ENCODE results near the gene DRC1. TPM values are rescaled to one million over a fixed set of nuclear protein-coding genes. Genes with fewer than 3 reads are reported as not detected.

Gene DRC1
- polyA plus RNA-seq, 1 of the 3 experiments (the other 2 are of a cell fraction): 0.18 TPM

GRCh38 chr2:26481706-26482105, 80.0 kb downstream of the DRC1 start:
- Histone ChIP-seq H3K4me1 (ENCODE audit: control insufficient read depth in 1 of 2, insufficient read depth in 2 of 2, low read depth in 1 of 2, low read length in 1 of 2) (peaks cover 0 to 9% of the 10 kb centered on the region in 2 experiments; a peak in 1 of 4 replicates), H2AFZ (ENCODE audit: low read depth) (no peak overlapping the region), H3K9me3 (no peaks in the 10 kb centered on the region), H3K79me2 (ENCODE audit: insufficient read depth) (no peaks in the 10 kb centered on the region), H3K27me3 (ENCODE audit: insufficient read depth) (peaks cover 15% of the 10 kb centered on the region; the same call in 1 of the 2 replicates), H3K27ac (ENCODE audit: low read depth in 2 of 2, low read length in 1 of 2) (no peak overlapping the region), H3K4me2 (no peak overlapping the region), H3K9ac (no peak overlapping the region), H3F3A (replicated peaks; ENCODE audit: insufficient read depth) (no peaks in the 10 kb centered on the region), H3K9me2 (no peaks in the 10 kb centered on the region), H3K4me3 (ENCODE audit: low read depth in 2 of 2, low read length in 1 of 2) (no peak overlapping the region), H4K20me1 (ENCODE audit: insufficient read depth) (no peaks in the 10 kb centered on the region), H3K36me3 (replicated peaks in 1 of 2; ENCODE audit: control insufficient read depth in 1 of 2, insufficient read depth in 2 of 2, low read length in 1 of 2) (no peaks in the 10 kb centered on the region)
- WGBS (ENCODE audit: low lambda C conversion rate): 79% methylated on average over 3 of the region's 3 CpGs
- ChIA-PET CTCF (interaction anchor here (1.0 to 1.5 kb wide), 5 partner anchors 10 to 96 kb away, joined by 3 to 4 read pairs (median 4); a partner anchor contains a TSS), POLR2A (no interaction called here)
- no peak for DNase-seq
- TF ChIP-seq FOXM1 (IDR thresholded peaks at IDR 0.05; ENCODE audit: low read depth) (no peak), JUND (IDR thresholded peaks at IDR 0.05) (no peak), TEAD4 (IDR thresholded peaks at IDR 0.05; ENCODE audit: borderline replicate concordance, insufficient read depth) (no peak), PBX3 (IDR thresholded peaks at IDR 0.05) (no peak)

- Histone ChIP-seq H4K20me1 (ENCODE audit: insufficient read depth) (no peaks in the 10 kb centered on the region), H3K9me3 (no peaks in the 10 kb centered on the region), H3K79me2 (ENCODE audit: insufficient read depth) (no peaks in the 10 kb centered on the region), H3K4me1 (ENCODE audit: control insufficient read depth in 1 of 2, insufficient read depth in 2 of 2, low read depth in 1 of 2, low read length in 1 of 2) (peaks cover 0 to 7% of the 10 kb centered on the region in 2 experiments; a peak in 1 of 4 replicates), H3K4me3 (ENCODE audit: low read depth in 2 of 2, low read length in 1 of 2) (no peak overlapping the region), H3K9me2 (no peaks in the 10 kb centered on the region), H3K9ac (no peak overlapping the region), H3K36me3 (replicated peaks in 1 of 2; ENCODE audit: control insufficient read depth in 1 of 2, insufficient read depth in 2 of 2, low read length in 1 of 2) (no peaks in the 10 kb centered on the region), H3K27me3 (ENCODE audit: insufficient read depth) (peaks cover 23% of the 10 kb centered on the region; the same call in 1 of the 2 replicates), H3F3A (replicated peaks; ENCODE audit: insufficient read depth) (no peaks in the 10 kb centered on the region), H3K4me2 (no peak overlapping the region), H3K27ac (ENCODE audit: low read depth in 2 of 2, low read length in 1 of 2) (no peak overlapping the region), H2AFZ (ENCODE audit: low read depth) (no peak overlapping the region)
- ChIA-PET POLR2A (no interaction called here), CTCF (interaction anchor here (1.0 to 1.2 kb wide), 4 partner anchors 13 to 96 kb away, joined by 3 to 4 read pairs (median 4); a partner anchor contains a TSS)
- no peak for DNase-seq
- WGBS (ENCODE audit: low lambda C conversion rate): 77% methylated on average over 30 of the region's 30 CpGs
- TF ChIP-seq TEAD4 (IDR thresholded peaks at IDR 0.05; ENCODE audit: borderline replicate concordance, insufficient read depth): no peak
- TF ChIP-seq RCOR1 (IDR thresholded peaks at IDR 0.05; ENCODE audit: low read length): no peak
- TF ChIP-seq IRF3 (IDR thresholded peaks at IDR 0.05; ENCODE audit: low read depth, low read length): no peak
- TF ChIP-seq SIN3A (IDR thresholded peaks at IDR 0.05; ENCODE audit: borderline replicate concordance, low read depth, low read length): no peak
- TF ChIP-seq RAD21 (IDR thresholded peaks at IDR 0.05; ENCODE audit: low read length): no peak
These were observed 80.7 kb downstream of the DRC1 start for GRCh38 chr2:26482211-26483026.

- DNase-seq: no peak
- Histone ChIP-seq H3K4me1 (ENCODE audit: control insufficient read depth in 1 of 2, insufficient read depth in 2 of 2, low read depth in 1 of 2, low read length in 1 of 2) (peaks cover 0 to 2% of the 10 kb centered on the region in 2 experiments; a peak in 1 of 4 replicates), H3K9ac (no peak overlapping the region), H3K9me2 (no peaks in the 10 kb centered on the region), H3F3A (replicated peaks; ENCODE audit: insufficient read depth) (no peaks in the 10 kb centered on the region), H3K27me3 (ENCODE audit: insufficient read depth) (peaks cover 27% of the 10 kb centered on the region; the same call in 1 of the 2 replicates), H3K4me3 (ENCODE audit: low read depth in 2 of 2, low read length in 1 of 2) (no peak overlapping the region), H3K4me2 (no peak overlapping the region), H3K36me3 (replicated peaks in 1 of 2; ENCODE audit: control insufficient read depth in 1 of 2, insufficient read depth in 2 of 2, low read length in 1 of 2) (no peaks in the 10 kb centered on the region), H4K20me1 (ENCODE audit: insufficient read depth) (no peaks in the 10 kb centered on the region), H3K27ac (ENCODE audit: low read depth in 2 of 2, low read length in 1 of 2) (no peak overlapping the region), H3K79me2 (ENCODE audit: insufficient read depth) (no peaks in the 10 kb centered on the region), H2AFZ (ENCODE audit: low read depth) (no peak overlapping the region), H3K9me3 (no peaks in the 10 kb centered on the region)
- ChIA-PET POLR2A (no interaction called here), CTCF (no interaction called here)
- TF ChIP-seq SIN3A (IDR thresholded peaks at IDR 0.05; ENCODE audit: borderline replicate concordance, low read depth, low read length) (no peak), RCOR1 (IDR thresholded peaks at IDR 0.05; ENCODE audit: low read length) (no peak), FOXJ3 (CRISPR knock-in tag; IDR thresholded peaks at IDR 0.05) (no peak)
- WGBS (ENCODE audit: low lambda C conversion rate): 89% methylated on average over 11 of the region's 11 CpGs
These were observed 81.3 kb downstream of the DRC1 start for GRCh38 chr2:26483027-26483326.

All from SK-N-SH (cell line).